DMS53 treated with DMSO at 0.1 percent for 48 hours (cell line): ENCODE measurements around the gene TOR4A.
"Not testable (repeated sequence)": the region's sequence is repeated elsewhere in the genome, so short reads cannot be mapped to it uniquely, and the experiment has no call there.

Experiments
- DNase-seq: peaks from one replicate; lab custom pipeline; 2025; ENCODE audit not compliant: unreplicated experiment; lab: John Stamatoyannopoulos, UW

TOR4A gene

GRCh38 chr9:137251490-137252268 is 25.8 kb upstream of the TOR4A start:
- DNase-seq, result no peak

- no peak for DNase-seq
Observed at GRCh38 chr9:137252555-137253506, 24.7 kb upstream of the TOR4A start.

- no peak for DNase-seq
Observed at GRCh38 chr9:137253717-137254623, 23.6 kb upstream of the TOR4A start.

DNA sequence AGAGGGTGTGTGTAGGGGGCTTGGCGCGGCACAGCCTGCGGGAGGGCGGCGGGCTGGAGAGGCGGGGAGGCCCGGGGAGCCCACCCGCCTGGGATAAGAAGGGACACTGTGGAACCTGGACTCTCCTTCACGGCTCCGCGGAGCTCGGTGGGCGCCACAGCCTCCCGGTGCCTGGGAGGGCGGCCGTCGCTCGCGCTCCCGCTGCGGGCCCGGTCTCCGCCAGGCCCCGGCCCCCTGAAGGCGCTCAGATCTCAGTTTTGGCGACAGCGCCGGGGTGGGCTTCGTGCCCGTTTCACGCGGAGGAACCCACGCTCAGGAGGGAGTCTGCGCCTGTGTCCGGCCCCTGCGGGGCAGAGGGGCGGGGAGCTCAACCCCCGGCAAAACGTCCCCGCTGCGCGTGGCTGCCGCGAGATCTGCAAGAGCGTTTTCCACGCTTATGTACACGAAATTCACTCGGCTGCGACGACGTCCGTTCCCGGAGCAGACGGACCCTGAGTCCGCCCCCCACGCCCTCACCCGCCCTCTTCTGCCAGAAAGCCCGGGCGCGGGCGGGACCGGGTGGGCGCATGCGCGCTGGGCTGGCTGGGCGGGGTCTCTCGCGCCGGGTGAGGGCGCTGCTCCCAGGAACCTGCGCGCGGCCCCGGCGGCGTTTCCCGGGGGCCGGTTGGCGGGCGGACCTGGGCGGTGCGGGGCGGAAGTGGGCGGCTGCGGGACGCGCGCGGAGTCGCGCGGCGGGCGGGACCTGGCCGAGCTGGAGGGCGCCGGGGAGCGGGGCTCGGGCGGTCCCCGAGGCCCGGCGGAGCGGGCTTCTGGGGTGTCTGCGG is 22.7 kb upstream of the TOR4A start, which contains the start of gene NELFB:
Gene NELFB (plus strand): TSS at position 704 of the 824 bp plus-strand sequence.
- peak; percentile 68 for DNase-seq

- DNase-seq, result no peak
Observed at GRCh38 chr9:137255448-137256114, 21.9 kb upstream of the TOR4A start.

GRCh38 chr9:137256362-137256761 is 21.2 kb upstream of the TOR4A start:
- DNase-seq, result no peak

DNA sequence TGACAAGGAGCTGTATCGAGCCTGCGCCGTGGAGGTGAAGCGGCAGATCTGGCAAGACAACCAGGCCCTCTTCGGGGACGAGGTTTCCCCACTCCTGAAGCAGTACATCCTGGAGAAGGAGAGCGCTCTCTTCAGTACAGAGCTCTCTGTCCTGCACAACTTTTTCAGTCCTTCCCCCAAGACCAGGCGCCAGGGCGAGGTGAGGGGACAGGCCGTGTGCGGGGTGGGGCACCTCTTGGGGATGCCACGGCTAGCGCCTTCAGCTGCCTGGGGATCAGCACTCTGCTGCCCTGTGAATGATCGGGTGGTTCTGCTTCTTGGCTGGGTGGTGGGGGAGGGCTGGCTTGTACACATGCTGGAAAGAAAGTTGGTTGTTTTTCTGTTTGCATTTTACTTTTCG is 20.7 kb upstream of the TOR4A start:
- no peak for DNase-seq

DNA sequence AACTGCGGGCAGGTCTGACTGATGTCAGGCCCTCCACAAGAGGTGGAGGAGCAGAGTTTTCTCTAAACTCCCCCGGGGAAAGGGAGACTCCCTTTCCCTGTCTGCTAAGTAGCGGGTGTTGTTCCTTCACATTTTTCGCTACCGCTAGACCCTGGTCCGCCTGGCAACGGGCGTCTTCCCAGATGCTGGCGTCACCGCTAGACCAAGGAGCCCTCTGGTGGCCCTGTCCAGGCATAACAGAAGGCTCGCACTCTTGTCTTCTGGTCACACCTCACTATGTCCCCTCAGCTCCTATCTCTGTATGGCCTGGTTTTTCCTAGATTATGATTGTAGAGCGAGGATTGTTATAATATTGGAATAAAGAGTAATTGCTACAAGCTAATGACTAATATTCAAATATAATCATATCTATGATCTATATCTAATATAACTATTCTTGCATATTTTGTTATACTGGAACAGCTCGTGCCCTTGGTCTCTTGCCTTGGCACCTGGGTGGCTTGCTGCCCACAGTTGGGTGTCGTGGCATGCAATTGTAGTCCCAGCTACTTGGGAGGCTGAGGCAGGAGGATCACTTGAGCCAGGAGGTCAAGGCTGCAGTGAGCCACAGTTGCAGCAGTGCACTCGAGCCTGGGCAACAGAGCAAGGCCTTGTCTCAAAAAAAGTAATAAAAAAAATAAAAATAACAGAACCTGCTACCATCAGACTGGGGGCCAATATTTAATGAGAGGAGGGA is 15.2 kb upstream of the TOR4A start:
- not testable (repeated sequence) for DNase-seq

DNA sequence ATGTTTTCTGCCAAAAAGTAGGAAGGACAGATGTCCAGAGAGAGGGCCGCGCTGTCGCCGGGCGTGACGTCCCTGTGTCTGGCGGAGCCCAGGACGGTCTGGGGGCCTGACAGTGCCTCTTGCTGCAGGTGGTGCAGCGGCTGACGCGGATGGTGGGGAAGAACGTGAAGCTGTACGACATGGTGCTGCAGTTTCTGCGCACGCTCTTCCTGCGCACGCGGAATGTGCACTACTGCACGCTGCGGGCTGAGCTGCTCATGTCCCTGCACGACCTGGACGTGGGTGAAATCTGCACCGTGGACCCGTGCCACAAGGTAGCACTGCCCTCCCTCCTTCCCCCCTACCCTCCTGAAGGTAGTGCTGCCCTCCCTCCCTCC is 14.6 kb upstream of the TOR4A start:
- DNase-seq, result no peak

GRCh38 chr9:137263506-137263905 is 14.0 kb upstream of the TOR4A start:
- no peak for DNase-seq

DNA sequence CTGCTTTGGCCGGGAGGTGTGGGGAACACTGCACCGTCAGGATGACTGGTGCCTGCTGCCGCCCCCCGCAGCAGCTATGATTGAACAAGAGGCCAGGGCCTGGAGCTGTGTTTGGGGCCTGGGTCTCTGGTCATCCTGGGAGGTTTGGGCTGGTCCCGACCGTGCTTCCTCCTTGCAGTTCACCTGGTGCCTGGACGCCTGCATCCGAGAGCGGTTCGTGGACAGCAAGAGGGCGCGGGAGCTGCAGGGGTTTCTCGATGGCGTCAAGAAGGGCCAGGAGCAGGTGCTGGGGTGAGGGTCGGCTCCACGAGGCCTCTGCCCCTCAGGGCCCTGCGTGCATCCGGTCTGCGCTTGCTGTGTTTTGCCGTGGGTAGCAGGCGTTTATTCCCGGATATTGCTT is 13.5 kb upstream of the TOR4A start:
- no peak for DNase-seq

DNA sequence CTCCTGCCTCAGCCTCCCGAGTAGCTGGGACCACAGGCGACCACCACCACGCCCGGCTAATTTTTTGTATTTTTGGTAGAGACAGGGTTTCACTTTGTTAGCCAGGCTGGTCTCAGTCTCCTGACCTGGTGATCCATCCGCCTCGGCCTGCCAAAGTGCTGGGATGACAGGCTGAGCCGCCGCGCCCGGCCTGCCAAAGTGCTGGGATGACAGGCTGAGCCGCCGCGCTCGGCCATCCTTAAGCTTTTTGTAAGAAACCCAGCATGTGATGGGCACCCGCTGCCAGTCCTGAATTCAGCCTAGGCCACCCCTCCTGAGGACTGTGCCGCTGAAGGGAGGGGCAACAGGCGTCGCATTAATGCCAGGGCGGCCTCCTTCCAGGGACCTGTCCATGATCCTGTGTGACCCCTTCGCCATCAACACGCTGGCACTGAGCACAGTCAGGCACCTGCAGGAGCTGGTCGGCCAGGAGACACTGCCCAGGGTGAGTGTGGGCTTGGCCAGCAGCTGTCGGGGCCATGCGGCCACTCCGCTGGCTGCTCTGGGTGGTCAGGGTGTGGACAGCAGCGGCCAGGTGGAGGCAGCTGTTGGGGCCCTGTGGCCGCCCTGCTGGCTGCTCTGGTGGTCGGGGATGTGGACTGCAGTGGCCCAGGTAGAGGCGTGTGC is 11.9 kb upstream of the TOR4A start:
- DNase-seq, result no peak

DNA sequence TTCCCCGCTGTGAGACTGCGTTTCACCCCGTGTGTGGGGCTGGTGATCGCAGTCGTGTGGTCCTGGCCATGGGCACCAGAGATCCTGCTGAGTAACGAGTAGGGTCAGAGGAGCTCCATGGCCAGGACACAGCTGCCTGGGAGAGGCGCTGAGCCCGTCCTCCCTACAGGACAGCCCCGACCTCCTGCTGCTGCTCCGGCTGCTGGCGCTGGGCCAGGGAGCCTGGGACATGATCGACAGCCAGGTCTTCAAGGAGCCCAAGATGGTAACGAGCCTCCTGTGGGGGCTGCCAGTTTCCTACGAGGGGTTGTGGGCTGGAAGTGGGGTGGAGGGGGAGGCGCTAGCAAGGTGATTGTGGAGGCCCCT is 11.4 kb upstream of the TOR4A start:
- no peak for DNase-seq

DNA sequence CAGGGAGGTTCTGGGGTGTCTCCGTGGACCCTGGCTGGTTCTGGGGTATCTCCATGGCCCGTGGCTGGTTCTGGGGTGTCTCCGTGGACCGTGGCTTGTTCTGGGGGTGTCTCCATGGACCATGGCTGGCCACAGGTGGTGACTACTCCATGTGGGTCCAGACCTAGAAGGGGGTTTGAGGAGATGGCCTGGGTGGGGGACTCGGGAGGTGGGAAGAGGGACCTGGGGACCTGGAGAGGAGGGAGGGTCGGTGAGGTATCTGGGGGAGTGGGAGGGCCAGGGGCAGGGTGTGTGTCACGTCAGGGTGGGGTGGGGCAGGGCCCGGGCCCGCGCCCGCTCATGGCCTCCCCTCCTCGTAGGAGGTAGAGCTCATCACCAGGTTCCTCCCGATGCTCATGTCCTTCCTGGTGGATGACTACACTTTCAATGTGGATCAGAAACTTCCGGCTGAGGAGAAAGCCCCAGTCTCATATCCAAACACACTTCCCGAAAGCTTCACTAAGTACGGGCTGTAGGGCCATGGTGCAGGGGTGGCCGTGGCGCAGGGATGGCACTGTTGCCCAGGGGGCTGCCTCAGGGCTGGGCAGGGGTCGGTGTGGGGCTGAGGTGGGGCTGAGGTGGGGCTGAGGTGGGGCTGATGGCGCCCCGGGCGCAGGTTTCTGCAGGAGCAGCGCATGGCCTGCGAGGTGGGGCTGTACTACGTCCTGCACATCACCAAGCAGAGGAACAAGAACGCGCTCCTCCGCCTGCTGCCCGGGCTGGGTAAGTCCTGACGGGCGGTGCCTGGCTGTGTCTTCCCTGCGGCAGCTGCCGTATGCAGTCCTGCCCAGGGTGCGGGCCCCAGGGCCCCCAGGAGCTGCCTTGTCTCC is 10.7 kb upstream of the TOR4A start:
- no peak for DNase-seq

DNA sequence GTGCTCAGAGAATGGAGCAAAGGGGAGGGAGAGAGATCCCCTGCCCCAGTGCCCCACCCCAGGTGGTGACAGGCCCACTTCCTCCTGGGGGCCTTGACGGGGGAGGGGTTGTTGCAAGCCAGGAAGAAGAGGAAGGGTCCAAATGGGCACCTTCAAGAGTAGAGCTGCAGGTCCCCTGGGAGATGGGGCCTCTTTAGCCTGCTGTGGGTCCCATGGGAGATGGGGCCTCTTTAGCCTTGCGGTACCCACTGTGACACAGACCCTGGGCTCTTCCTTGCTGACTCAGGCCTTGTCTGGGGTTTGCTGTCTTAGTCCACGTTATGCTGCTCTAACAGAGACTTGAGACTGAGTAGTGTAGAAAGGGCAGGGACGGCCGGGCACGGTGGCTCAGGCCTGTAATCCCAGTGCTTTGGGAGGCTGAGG is 9.6 kb upstream of the TOR4A start:
- DNase-seq, result no peak

DNA sequence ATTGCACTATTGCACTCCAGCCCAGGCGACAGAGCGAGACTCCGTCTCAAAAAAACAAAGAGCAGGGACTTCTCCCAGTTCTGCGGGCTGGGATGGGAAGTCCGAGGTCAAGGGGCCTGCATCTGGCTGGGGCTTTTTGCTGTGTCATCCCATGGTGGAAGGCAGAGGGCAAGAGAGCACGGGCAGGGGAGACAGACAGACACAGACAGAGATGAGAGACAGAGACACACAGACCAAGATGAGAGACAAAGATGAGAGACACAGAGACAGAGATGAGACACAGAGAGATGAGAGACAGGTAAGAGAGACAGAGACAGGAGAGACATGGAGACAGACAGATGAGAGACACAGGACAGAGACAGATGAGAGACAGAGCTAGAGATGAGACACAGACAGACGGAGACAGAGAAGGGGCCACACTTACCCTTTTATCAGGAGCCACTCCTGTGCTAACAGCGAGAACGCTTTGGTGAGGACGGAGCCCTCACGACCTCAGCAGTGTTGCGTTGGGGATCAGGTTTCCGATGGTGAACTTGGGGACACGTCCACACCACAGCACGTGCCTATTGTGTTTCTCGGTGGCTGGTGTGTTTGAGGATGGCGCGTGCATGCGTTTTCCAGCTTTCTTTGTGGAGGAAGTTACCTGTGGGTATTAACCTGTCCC is 8.9 kb upstream of the TOR4A start:
- DNase-seq, result no peak

DNA sequence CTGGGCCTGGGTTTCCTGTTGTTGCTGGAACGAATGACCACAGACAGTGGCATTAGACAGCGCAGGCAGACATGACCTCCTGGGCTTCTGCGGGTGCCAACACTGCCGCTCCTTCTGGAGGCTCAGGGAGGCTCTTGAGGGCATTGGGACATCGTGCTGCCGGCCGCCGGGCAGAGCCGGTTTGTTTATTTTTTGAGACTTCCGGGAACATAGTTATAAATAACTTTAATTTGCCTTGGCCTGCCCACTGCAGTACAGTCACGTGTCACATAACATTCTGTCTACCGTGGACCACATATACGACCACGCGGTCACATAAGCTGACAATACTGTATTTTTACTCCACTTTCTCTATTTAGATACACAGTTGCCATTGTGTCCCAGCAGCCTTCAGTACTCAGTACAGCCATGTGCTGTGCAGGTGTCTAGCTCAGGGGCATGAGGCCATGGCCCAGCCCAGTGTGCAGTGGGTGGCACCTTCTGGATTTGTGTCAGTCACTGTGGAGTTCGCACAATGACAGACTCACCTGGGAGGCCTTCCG is 8.2 kb upstream of the TOR4A start:
- DNase-seq, result peak; percentile 44
